IPS DF 4.7 (cell line): Measurements from ENCODE around the gene UBE2D3.

ENCODE experiments used
- DNase-seq: peaks from one replicate; pipeline ENCODE4 v3.0.0-alpha.2; 2013; ENCODE audit warnings: low spot score; ENCODE audit errors: extremely low read depth

The UBE2D3 gene

GRCh38 chr4:102758241-102759160 lies 68.8 kb downstream of the UBE2D3 start:
- DNase-seq: no peak

- no peak for DNase-seq
Measured at GRCh38 chr4:102757681-102758080, 69.7 kb downstream of the UBE2D3 start.

- no peak for DNase-seq
Measured at GRCh38 chr4:102754044-102754443, 73.3 kb downstream of the UBE2D3 start.

GRCh38 chr4:102751941-102752340 lies 75.4 kb downstream of the UBE2D3 start:
- DNase-seq: no peak
